T-helper 9 cell (primary cell): Measurements from ENCODE around the gene THRA.

Experiments
- DNase-seq: peaks from one replicate; pipeline ENCODE4 v3.0.0-alpha.2; 2020

The THRA gene

DNA sequence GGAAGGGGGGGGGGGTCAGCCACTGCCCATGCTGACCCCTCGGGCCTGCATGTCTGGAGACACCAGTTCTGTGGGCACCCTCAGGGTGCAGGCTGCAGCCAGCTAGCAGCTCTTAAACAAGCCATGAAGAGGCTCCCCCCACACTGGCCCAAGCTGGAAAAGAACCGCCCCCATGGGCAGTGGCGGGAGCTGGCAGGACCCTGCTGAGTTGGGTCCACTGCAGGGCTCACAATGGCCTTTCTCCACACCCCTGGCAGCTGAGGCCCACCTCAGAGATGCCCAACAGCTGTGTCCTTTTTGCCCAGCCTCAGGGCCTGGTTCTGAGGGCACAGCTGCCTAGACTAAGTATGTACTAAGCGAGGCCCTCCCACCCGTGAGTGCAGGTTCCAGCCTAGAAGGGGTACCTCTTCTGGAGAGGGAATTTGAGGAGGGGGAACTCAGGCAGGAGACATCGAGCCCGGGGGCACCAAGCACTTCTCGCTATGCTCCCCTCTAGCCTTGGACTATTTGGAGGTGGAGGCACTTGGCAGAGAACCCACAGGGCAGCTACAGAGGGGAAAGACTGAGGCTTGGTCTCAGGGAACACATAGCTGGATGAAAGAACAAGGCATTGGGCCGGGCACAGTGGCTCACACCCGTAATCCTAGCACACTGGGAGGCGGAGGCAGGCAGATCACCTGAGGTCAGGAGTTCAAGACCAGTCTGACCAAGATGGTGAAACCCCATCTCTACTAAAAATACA is 3.2 kb downstream of the THRA start:
- no peak for DNase-seq

DNA sequence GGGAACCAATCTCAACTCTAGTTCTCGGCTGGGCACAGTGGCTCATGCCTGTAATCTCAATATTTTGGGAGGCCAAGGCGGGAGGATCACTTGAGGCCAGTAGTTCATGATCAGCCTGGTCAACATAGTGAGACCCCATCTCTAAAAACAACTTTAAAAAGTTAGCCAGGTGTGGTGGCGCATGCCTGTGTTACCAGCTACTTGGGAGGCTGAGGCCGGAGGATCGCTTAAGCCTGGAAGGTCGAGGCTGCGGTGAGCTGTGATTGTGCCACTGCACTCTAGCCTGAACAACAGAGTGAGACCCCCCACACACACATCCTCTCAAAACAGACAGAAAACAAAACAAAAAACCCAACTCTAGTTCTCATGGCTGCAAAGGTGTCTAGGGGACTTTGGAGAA is 4.9 kb downstream of the THRA start:
- DNase-seq: no peak

DNA sequence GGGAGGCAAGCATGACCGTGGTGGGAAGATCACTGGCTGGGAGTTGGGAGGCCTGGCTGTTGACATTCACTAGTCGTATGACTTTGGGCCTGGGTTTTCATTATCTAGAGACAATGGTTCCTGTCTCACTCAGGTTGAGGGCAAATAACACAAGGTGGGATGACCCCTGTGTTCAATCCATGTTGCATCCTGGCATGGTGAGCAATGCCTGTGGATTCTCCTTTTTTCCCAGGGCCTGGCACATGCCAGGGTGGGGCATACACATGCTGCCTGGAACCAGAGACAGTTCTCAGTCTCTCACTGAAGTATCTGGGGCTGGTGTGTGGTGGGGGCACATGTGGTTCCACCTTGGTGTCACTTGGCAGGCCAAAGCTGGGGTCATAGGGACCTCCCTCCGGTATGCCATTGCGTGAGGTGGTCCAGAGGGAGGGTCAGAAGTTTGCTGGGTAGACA is 5.4 kb downstream of the THRA start:
- DNase-seq: no peak

DNA sequence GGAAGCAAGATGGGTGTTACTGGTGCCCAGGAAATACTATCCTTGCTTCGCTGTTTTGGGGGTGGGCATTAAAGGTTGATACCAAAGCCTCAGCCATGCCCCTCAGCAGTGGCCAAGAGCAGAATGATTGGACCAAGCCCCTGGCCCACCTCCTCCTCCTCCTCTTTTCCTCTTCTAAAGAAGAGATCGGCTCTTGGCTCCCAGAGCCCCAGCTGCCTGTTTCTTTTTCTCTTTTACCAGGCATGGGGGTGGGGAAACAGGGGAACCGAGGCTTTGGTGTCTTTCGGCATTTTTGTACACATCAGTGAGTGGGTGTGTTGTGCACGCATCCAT is 5.8 kb downstream of the THRA start:
- no peak for DNase-seq

DNA sequence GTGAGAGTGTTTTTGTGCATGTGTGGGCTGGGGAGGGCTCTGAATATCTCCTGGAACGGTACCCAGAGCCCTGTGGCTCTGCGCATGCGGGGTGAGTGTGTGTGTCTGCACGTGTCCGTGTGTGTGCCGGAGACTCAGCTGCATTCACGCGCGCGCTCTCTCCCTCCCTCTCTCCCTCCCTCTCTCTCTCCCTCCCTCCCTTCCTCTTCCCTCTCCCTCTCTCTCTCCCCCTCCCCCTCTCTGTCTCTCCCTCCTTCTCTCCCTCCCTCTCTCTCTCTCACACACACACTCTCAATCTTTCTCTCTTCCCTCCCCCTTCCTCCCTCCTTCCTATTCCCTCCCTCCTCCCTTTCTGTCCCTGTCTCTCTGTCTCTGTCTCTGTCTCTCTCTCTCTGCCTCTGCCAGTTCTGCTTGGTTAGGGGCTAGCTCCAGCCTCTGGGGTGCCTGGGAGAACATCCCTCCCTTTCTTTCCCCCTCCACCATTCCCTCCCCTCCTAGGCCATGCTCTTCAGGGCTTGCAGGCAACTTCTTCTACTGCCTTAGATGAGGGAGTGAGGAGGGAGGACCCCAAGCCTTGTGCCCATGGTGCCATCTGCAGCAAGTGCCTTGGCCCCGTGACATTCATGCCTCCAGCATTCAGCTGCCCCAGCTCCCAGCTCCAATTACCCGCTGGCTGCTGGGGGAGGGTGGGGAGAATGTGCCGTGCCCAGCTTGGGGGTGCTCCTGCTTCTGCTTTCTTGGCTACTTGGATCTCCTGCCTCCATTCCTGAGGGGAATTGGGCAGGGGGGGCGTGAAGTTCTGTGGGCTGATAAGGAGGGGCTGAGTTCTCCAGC is 6.4 kb downstream of the THRA start:
- peak; percentile 66 for DNase-seq

DNA sequence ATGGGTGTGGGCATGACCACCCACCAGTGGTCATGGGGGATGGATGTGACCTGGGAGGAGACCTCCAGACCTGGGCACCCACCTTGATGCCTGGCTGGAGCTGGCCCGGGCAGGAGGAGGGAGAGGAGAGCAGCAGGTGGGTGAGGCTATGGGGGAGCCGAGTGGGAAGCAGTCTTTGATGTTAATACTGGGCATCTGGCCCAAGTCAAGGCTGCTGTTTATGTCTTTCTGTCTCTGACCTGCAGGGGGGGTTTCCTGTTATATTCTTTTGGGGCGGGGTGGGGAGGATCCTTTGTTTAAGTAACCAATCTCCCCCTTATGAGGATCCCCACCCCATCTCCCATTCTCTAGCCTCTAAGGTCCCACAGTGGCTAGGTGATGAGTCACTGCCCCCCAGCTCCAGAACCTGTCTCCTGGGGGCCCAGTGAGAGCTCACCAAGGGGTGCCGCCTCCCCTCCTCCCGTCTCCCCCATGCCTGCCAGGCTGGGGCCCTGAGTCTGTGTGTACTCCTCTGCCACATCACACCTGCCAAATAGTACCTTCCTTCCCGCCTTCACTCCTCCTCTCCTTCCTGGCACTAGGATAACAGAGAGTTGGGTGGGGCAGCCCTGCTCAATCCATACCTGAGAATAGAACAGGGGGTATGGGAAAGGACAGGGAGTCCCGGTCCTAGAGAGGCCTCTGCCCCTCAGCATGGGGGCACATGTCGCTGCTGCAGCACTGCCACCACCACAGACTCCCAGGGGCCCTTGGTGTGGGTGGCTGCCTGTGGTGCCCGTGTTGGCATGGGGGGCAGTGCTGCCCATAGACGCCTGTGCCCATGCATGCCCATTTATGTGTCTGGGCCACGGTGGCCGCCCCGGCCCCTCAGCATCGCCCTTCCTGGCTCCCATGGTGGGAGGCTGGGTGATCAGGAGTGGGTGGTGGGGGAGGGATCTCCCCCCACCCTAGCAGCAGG is 7.3 kb downstream of the THRA start:
- DNase-seq: no peak

DNA sequence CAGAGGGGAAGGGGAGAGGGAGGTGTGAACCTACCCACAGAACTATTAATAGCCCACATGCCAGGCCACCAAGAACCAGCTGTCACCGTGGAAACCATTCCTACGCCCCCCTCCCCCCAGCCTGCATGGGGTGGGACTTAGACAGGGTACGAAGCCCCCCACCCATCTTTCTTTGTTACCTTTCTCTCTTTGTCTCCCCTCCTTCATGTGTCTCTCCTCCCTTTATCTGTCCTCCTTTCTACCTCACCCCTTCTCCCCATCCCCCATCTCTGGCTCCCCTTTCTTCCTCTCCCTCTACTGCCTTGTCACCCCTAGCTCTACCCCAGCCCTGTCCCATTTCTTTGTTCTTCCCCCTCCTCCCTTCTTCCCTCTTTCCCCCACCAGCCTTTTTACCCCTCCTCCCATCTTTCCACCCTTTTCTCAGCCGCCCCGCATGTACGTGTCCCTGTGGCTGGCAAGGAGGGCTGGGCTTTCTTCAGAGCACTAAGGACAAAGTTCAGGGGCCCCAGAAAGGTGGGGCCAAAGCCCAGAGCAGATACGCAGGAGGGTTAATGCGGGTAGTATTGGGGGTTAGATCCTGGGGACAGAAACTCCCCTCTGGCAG is 8.0 kb downstream of the THRA start:
- no peak for DNase-seq

DNA sequence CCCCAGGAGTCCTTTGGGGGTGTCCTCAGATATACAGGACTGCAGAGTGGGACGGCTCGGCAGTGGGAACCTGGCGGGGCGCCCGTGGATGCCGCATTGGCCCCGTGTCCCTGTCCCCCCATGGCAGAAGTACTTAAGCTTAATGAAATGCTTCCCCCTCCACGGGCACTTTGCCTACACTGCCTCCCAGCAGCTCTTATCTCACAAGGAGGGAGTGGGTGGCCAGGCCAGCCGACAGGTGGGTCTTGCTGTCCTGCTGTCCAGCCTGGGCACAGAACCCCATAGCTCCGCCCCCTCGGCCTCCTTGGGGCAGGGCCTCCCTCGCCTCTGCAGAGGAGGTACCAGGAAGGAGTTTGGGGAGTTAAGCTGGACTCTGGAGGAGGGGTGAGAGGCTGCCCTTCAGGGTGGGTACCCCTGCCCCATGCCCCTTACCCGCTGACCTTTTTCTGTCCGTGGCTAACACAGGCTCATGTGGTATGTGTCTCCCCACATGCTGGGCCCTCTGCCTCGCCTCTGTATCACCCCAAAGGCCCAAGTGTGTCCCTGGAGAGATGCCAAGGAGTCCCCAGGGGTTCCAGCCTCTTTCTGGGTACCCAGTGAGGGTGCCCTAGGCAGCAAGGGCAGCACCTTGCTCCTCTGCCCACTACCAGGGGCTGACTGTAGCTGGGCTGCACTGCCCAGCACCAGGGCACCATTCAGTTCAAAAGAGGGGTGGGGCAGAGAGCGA is 8.7 kb downstream of the THRA start:
- DNase-seq: no peak

DNA sequence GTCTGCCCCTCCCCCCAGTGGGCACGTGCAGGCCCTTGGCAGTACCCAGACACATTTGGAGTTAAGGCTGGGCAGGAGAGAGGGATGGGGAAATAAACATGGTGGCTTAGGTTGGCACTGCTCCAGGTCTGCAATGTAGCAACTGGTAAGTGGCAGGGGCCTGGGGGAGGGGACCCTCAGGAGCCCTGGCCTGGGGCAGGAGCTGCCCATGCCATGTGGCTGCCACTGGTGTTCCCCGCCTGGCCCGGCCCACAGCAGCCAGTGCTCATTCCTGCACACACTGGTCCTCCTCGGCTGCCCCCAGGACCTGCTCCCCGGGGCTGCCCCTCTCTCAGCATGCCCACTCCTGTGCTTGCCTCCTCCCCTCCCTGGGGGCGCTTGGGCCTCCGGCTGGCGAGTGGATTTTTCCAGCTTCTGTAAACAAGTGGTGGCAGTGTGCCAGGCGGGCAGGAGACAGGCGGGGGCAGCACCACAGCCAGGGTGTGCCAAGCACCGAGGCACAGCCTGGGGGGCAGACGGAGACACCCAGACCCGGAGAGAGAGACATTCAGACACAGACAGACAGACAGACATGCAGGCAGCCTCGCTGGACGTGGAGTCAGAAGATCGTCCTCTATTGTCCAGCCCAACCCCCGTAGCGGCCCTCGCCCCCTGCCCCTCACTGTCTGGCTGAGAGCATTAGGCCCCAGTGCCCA is 9.4 kb downstream of the THRA start:
- no peak for DNase-seq

DNA sequence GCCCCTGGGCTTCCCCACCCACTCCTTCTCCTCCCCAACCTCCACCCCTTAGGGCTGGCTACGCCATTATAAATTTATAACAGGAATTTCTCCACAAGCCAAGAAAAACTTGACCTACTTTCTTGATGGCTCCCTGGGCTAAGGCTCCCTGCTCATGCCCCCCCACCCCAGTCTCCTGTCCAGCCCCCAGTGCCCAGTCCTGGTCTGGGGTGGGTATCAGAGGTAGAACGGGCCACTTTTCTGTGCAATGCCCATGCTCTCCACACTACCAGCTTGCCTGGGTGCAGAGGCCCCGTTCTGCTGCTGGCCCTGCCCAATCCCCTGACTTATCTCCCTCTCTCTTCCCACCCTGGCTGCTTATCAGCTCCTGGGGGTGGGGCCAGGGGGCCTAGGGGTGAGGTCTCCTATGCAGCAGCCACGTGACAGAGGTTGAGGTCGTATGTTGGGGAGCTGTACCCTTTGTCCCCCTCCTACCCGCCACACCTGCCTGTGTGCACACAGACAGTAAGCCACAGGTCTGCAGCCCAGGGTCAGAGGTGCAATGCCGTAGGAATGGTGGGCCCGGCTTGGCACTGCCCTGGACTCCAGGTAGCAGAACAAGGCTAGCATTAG is 10.1 kb downstream of the THRA start:
- DNase-seq: no peak

DNA sequence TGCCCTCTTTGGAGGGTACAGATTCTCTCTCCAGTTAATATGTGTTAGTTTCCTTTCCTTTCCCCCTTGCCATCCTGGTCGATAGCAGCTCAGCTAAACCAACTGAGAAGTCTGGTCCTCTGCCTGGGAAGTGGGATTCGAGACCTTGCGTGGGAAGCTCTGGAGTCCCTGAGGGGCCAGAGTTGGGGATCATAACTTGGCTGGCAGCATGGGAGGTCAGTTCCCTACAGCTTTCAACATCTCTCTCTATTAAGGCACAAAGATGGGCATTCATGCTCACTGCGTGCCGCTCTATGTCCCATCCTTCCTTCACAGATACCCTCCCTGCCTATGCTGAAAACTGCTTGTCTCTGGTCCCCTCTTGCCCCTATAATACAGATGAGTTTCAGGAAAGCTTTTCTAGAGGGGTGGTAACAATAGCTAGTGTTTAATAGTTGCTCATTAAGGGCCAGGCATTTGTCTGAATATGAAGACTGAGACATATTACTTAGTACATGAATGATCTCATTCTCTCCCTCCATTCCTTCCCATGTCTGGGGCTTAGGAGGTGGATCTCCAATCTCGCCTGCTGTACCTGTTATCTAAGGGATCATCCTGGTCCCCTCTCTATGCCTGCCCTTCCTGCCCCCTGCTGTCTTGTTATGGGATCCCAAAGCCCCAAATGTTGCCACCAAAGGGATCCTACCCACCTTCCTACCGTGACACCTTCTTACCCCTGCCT is 10.8 kb downstream of the THRA start:
- no peak for DNase-seq

DNA sequence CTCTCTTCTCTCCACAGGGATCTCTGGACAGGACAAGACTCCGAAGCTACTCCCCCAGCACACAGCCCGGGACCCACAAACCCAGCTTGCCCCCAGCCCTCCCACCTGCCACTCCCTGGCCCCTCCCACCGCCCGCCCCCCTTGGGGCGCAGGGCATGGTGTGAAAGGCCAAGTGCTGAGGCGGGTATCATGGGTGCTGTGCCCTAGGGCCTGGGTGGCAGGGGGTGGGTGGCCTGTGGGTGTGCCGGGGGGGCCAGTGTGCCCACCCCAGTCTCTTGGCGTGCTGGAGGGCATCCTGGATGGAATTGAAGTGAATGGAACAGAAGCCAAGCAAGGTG is 11.4 kb downstream of the THRA start:
- no peak for DNase-seq

DNA sequence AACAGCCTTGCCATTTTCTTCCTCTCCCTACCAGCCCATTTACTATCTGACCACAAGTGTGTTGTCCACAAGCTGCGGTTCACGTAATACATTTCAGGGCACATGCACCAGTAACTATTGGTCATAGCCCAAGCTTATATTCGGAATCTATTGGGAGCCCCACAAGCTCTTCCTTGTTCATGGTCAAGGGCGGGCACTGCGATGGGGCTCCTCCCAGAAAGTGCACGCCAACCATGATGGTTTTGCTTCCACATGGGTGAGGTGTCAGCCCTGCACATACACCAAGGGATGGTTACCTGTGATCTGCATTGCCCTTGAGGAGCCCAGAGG is 12.1 kb downstream of the THRA start:
- DNase-seq: no peak

DNA sequence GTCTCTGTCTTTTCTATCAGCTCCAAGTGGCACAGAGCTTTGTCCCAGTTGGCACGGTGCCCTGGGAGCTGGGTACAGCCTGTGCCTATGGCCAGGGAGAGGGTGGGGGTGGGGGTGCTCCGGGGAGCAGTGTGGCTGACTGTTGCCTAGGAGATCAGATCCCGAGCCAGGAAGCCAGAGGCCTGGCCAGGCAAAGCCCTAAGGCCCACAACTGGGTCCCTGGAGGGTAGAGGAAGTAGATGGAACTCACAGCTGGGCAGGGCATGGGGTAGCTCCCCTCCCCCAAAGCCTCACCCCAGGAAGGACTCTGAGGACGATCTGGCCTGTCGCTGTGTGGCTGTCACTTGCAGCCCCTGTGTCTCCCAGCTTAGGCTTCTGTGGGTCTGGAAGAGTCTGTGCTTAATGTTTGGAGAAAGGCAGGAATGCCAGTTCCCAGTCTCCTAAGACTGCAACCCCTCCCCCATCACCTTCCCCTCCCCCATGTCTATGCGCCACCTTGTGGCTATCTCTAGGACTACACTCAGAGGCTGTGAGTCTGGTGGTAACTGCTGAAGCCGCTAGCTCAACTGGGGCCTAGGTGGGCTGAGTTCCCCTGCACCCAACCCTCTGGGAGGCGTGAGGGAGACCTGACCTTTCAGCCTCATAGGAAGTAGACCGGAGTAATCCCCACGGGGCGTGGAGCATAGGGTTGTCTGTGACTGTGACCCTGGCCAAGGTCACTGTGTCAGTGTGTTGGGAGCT is 12.6 kb downstream of the THRA start:
- DNase-seq: peak; percentile 67

DNA sequence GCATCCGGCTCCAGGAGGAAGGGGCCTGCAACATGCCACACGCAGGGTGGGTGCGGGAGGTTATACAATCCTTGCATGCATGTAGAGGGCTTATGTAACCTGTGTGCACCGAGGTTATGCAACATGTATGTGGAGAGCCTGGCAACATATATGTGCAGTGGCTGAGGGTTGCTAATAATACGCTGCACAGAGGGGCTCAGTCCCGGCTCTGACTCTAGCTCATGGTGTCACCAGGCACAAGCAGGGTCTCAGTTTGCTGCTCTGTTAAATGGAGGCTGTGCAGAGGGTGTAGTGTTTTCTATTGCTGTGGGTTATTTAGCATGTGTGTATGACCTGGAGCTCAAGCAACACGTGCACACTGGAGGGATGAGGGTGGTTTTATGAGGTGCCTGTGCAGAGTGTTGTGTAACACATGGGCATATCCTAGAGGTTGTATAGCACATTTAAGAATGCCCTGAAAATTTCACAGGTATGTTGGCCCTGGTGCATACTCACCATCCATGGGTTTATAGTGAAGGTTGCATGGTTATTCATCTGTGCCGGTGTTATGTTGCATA is 13.3 kb downstream of the THRA start:
- no peak for DNase-seq

DNA sequence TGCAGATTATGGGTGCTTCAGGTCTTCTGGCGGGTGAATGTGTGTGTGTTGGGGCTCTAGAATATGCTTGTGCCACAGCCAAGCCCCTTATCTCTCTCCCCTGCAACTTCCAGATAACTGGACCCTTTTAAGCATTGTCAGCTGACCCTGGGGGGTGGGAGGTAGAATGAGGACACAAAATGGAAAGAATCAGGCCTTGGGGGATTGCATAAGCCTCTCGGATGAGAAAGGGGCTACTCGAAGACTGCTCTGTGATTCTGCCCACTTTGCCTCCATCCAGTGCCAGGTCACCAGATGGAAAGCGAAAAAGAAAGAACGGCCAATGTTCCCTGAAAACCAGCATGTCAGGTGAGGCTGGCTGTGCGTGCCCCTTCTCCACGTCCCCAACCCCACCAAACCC is 13.8 kb downstream of the THRA start:
- no peak for DNase-seq

DNA sequence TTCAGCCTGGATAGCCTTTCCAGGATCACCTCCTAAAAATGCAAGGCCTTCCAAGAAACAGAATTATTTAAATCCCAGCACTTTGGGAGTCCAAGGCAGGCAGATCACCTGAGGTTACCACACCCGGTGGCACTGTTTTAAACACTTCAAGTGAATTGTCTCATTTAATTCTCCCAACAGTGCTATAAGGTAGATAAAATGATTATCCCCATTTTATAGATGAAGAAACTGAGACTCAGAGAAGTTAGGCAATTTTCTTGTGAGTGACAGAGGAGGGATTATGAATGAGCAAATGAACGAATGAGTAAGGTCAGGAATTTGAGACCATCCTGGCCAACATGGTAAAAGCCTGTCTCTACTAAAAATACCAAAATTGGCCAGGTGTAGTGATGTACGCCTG is 16.8 kb downstream of the THRA start:
- DNase-seq: no peak

DNA sequence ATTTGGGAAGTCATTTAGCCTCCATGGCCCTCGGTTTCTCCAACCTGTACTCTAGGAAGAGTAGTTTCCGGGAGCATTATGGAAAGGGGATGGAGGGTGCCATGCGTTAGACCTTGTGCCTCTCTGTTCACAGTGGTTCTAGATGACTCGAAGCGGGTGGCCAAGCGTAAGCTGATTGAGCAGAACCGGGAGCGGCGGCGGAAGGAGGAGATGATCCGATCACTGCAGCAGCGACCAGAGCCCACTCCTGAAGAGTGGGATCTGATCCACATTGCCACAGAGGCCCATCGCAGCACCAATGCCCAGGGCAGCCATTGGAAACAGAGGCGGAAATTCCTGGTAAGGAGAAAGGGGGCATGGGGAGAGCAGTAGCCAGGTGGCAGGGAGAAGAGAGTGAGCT is 21.7 kb downstream of the THRA start:
- DNase-seq: no peak
